CD4-positive, CD25-positive, alpha-beta regulatory T cell (primary cell): ENCODE results near the gene SV2B. TPM values are rescaled to one million over a fixed set of nuclear protein-coding genes. Genes with fewer than 3 reads are reported as not detected.
A peak's percentile ranks its signal among the peaks of the same experiment; 100 is the strongest.

Experiments
- ATAC-seq, 2 donors: fragments of 150-1000 bp; cut with Tn5 transposase; one replicate each; pipeline ENCODE4 v1.10.0; 2021; ENCODE audit warnings: low read depth in 2 of 2, moderate number of reproducible peaks in 2 of 2, moderate library complexity in 1 of 2
- DNase-seq, 3 donors: peaks; one replicate each; pipeline versions ENCODE4 v3.0.0 to v3.0.0-alpha.2; 2012 to 2022; ENCODE audit warnings: mixed read lengths in 1 of 3
- H3K27ac ChIP-seq: one replicate; pipeline ENCODE4 v1.7.0; 2013; ENCODE audit warnings: mild to moderate bottlenecking, low read length; ENCODE audit not compliant: insufficient read depth, poor library complexity, severe bottlenecking
- H3K27me3 ChIP-seq: one replicate; pipeline ENCODE4 v1.7.0; 2013; ENCODE audit warnings: low read length; ENCODE audit not compliant: control insufficient read depth, insufficient read depth
- H3K36me3 ChIP-seq: one replicate; pipeline ENCODE4 v1.7.0; 2013; ENCODE audit warnings: mild to moderate bottlenecking, low read length, moderate library complexity; ENCODE audit not compliant: control insufficient read depth, insufficient read depth
- H3K4me1 ChIP-seq: 2 replicates; pipeline ENCODE4 v1.7.0; 2013; ENCODE audit warnings: mild to moderate bottlenecking, low read length; ENCODE audit not compliant: insufficient read depth, control insufficient read depth, poor library complexity, severe bottlenecking
- H3K4me3 ChIP-seq: one replicate; pipeline ENCODE4 v1.7.0; 2013; ENCODE audit warnings: low read depth, mild to moderate bottlenecking, low read length, moderate library complexity
- H3K9me3 ChIP-seq, 2 experiments: 1 replicate in 1 of 2; 2 replicates in 1 of 2; pipeline ENCODE4 v1.7.0; 2013; ENCODE audit warnings: low read length in 2 of 2, mild to moderate bottlenecking in 1 of 2, moderate library complexity in 1 of 2; ENCODE audit not compliant: control insufficient read depth in 2 of 2
- H3K27ac Mint-ChIP-seq, 3 donors: one replicate each; pipeline ENCODE4 v1.8.0; 2020 to 2022; ENCODE audit warnings: mild to moderate bottlenecking in 3 of 3, mixed read lengths in 3 of 3, moderate library complexity in 2 of 3
- H3K27me3 Mint-ChIP-seq: one replicate; pipeline ENCODE4 v1.8.0; 2022; ENCODE audit warnings: mild to moderate bottlenecking, mixed read lengths
- H3K36me3 Mint-ChIP-seq: one replicate; pipeline ENCODE4 v1.8.0; 2020; ENCODE audit warnings: mixed read lengths
- H3K4me1 Mint-ChIP-seq, 4 donors: one replicate each; pipeline ENCODE4 v1.8.0; 2020 to 2022; ENCODE audit warnings: mixed read lengths in 4 of 4, mild to moderate bottlenecking in 1 of 4
- H3K4me3 Mint-ChIP-seq, 4 donors: one replicate each; pipeline ENCODE4 v1.8.0; 2020 to 2022; ENCODE audit warnings: mild to moderate bottlenecking in 4 of 4, mixed read lengths in 4 of 4, moderate library complexity in 3 of 4
- H3K9me3 Mint-ChIP-seq, 7 donors: one replicate each; pipeline ENCODE4 v1.8.0; 2020 to 2022; ENCODE audit warnings: mixed read lengths in 7 of 7, mild to moderate bottlenecking in 3 of 7, moderate library complexity in 2 of 7
- polyA plus RNA-seq, 4 donors: library from polyadenylated mRNA; unstranded; fragments of 300-500 nt; fragmentation: Illumina TruSeq; gene quantifications; one replicate each; pipeline ENCODE4 v1.2.3, GENCODE V29; 2021
- total RNA-seq: library from RNA; stranded (reverse); gene quantifications from one replicate; pipeline ENCODE4 v1.2.3, GENCODE V29; 2022

Gene SV2B
- total and polyA plus RNA-seq, 5 donors from 2014 or later: 0.06 TPM; not detected in 4

DNA sequence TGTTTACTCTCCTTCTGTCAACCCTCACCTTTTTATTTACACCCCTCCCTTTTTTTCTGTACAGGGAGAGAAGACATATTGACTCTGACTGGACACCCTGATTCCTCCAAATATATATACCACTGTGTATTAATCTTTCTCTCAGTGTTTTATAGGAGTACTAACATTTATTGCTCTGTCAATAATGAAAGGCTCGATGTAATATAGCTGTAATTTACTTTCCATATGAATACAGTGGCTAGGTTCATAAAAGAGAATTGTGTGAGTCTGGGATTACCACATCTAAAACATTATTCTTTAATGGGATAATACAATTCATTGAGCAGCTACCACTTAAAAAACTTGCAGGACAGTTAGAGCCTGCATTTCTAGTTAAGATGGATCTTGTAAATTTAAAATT, 194.3 kb downstream of the SV2B start:
- DNase-seq: no peak
- Histone ChIP-seq H3K4me1 (no peaks in the 10 kb centered on the region), H3K27ac (no peak overlapping the region), H3K36me3 (no peaks in the 10 kb centered on the region), H3K27me3 (peaks cover 5% of the 10 kb centered on the region), H3K4me3 (no peak overlapping the region), H3K9me3 (no peaks in the 10 kb centered on the region)
- Mint-ChIP-seq H3K4me1 (no peaks in the 10 kb centered on the region), H3K4me3 (no peak overlapping the region), H3K36me3 (no peaks in the 10 kb centered on the region), H3K9me3 (no peaks in the 10 kb centered on the region), H3K27ac (no peak overlapping the region), H3K27me3 (peaks cover 17% of the 10 kb centered on the region)
- no peak for ATAC-seq

DNA sequence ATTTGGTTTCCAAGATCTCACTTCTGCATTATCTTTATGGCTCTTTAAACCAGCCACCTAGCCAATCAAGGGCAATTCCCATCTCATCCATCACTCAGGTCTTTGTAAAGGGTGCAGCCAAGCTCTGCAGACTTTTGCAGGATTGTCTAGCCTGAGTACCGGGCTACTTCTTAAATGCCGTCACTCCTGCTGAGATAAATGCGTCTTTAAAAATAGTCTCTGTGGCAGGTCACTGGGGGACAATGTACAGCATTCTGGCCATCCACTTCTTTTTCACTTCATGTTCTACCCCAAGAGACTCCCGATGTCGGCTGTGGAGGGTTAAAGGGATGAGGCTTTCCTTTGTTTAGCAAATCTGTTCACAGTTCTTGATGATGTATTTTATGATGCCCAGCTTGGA, 194.7 kb downstream of the SV2B start:
- no peak overlapping the region for H3K4me3 Mint-ChIP-seq
- DNase-seq (no peak), ATAC-seq (no peak)
- no peak overlapping the region for H3K27ac ChIP-seq
- peaks cover 5% of the 10 kb centered on the region for H3K27me3 ChIP-seq
- H3K9me3 ChIP-seq: no peaks in the 10 kb centered on the region
- H3K27ac Mint-ChIP-seq: no peak overlapping the region
- no peak overlapping the region for H3K4me3 ChIP-seq
- H3K36me3 Mint-ChIP-seq: no peaks in the 10 kb centered on the region
- no peaks in the 10 kb centered on the region for H3K4me1 ChIP-seq
- peaks cover 14% of the 10 kb centered on the region for H3K27me3 Mint-ChIP-seq
- no peaks in the 10 kb centered on the region for H3K36me3 ChIP-seq
- no peaks in the 10 kb centered on the region for H3K9me3 Mint-ChIP-seq
- H3K4me1 Mint-ChIP-seq: no peaks in the 10 kb centered on the region

DNA sequence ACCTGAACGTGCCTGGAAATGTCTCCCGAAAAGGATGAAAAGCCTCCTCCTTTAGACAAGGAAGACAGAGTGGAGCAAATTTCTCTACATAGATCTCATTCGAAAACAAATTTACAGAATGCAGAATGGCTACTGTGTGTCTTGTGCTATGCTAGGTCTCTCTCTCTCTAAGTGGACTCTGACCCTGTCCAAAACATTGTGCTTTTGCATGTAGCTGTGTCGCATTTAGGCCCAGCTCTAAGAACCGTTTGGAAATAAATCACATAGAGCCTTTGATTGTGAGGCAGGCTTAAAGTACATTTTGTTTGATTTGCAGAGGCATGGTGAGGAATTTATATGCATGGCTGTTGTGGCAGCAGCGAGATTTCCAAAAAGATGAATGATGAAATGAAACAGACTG, 198.0 kb downstream of the SV2B start:
- H3K36me3 Mint-ChIP-seq: no peaks in the 10 kb centered on the region
- Histone ChIP-seq H3K36me3 (no peaks in the 10 kb centered on the region), H3K4me3 (no peak overlapping the region), H3K27me3 (peaks cover 2% of the 10 kb centered on the region), H3K9me3 (no peaks in the 10 kb centered on the region), H3K4me1 (peaks cover 6% of the 10 kb centered on the region), H3K27ac (no peak overlapping the region)
- H3K27ac Mint-ChIP-seq: no peak overlapping the region
- H3K4me1 Mint-ChIP-seq: peaks cover 0 to 8% (median 5%) of the 10 kb centered on the region in 4 donors
- no peaks in the 10 kb centered on the region for H3K9me3 Mint-ChIP-seq
- no peak for ATAC-seq
- no peak overlapping the region for H3K4me3 Mint-ChIP-seq
- H3K27me3 Mint-ChIP-seq: peaks cover 11% of the 10 kb centered on the region
- no peak for DNase-seq

DNA sequence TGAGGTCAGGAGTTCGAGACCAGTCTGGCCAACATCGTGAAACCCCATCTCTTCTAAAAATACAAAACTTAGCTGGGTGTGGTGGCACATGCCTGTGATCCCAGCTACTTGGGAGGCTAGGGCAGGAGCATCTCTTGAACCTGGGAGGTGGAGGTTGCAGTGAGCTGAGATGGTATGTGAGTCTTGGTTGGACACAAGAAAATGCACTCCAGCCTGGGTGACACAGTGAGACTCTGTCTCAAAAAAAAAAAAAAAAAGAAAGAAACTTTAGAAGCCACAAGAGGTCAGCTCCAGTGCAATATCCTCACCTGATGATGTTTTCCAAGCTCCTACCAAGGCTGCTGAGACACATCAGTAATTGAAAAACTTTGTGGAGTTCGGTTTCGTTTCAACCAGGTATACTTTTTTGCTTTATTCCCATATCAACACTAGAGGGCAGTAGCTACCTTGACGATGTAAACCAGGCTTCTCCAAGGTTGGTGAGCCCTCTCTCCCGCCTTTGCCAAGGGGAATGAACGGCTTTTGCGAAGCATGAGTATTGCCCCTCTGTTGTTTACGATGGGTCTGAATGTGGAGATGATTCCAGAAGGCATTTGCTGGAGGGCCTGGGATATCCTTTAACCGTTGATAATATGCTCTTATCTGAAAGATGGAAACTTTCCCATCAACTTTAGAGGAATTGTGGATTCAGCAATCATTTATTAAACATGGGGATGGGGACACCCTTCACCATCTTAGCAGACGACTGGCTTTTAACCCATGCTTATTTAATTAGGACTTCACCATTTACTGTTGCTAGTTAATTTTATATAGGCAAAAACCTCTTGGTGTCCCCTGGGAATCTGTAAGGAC, 202.8 kb downstream of the SV2B start:
- H3K9me3 ChIP-seq: no peaks in the 10 kb centered on the region
- ATAC-seq (peak; percentile 50 to 58), DNase-seq (peak; percentile 9 to 70 (median 61))
- H3K27ac ChIP-seq: no peak overlapping the region
- H3K36me3 ChIP-seq: no peaks in the 10 kb centered on the region
- Mint-ChIP-seq H3K27ac (peak overlapping the region in 2 of 3 donors; percentile 12 to 68), H3K4me1 (peaks cover 0 to 52% (median 22%) of the 10 kb centered on the region in 4 donors), H3K36me3 (no peaks in the 10 kb centered on the region), H3K4me3 (peak overlapping the region in 3 of 4 donors; percentile 44 to 75 (median 52)), H3K27me3 (peaks cover 18% of the 10 kb centered on the region), H3K9me3 (peaks cover 0 to 2% (median 0%) of the 10 kb centered on the region in 7 donors)
- peak overlapping the region; percentile 31 for H3K4me3 ChIP-seq
- peaks cover 3% of the 10 kb centered on the region for H3K27me3 ChIP-seq
- peaks cover 28% of the 10 kb centered on the region for H3K4me1 ChIP-seq

- peaks cover 5 to 64% (median 30%) of the 10 kb centered on the region in 4 donors for H3K4me1 Mint-ChIP-seq
- H3K36me3 Mint-ChIP-seq: no peaks in the 10 kb centered on the region
- Histone ChIP-seq H3K27me3 (peaks cover 2% of the 10 kb centered on the region), H3K36me3 (no peaks in the 10 kb centered on the region), H3K9me3 (no peaks in the 10 kb centered on the region), H3K4me3 (no peak overlapping the region), H3K4me1 (peaks cover 42% of the 10 kb centered on the region), H3K27ac (no peak overlapping the region)
- peak overlapping the region in 1 of 3 donors; percentile 94 for H3K27ac Mint-ChIP-seq
- H3K4me3 Mint-ChIP-seq: no peak overlapping the region
- no peak for ATAC-seq
- peaks cover 22% of the 10 kb centered on the region for H3K27me3 Mint-ChIP-seq
- DNase-seq: no peak
- H3K9me3 Mint-ChIP-seq: peaks cover 0 to 2% (median 0%) of the 10 kb centered on the region in 7 donors
Observed at GRCh38 chr15:91304210-91304609, 204.2 kb downstream of the SV2B start.

GRCh38 chr15:91304786-91305185, 204.7 kb downstream of the SV2B start:
- no peak overlapping the region for H3K4me3 ChIP-seq
- Mint-ChIP-seq H3K27ac (no peak overlapping the region), H3K9me3 (peaks cover 0 to 2% (median 0%) of the 10 kb centered on the region in 7 donors), H3K27me3 (peaks cover 24% of the 10 kb centered on the region), H3K4me3 (no peak overlapping the region), H3K4me1 (peaks cover 5 to 70% (median 35%) of the 10 kb centered on the region in 4 donors), H3K36me3 (no peaks in the 10 kb centered on the region)
- H3K4me1 ChIP-seq: peaks cover 48% of the 10 kb centered on the region
- no peaks in the 10 kb centered on the region for H3K36me3 ChIP-seq
- ATAC-seq (no peak), DNase-seq (no peak)
- no peak overlapping the region for H3K27ac ChIP-seq
- peaks cover 4% of the 10 kb centered on the region for H3K27me3 ChIP-seq
- H3K9me3 ChIP-seq: no peaks in the 10 kb centered on the region

DNA sequence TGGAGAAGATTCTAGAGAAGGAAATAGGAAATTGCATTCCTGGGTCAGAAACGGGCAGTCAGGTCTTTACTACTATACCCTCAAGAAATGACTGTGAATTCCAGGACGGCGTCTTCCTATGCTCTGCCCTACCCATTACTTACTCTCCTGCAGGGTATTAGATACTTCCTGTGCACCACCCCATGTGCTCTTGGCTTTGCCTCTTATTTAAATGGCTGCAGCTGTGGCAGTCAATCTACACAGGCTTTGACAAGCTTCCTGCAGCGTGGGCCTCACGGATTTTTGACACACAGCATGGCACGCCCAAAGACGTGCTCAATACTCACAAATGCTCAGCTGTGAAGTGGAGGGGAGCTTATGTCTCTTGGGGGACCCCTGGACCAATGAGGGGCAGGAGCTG, 206.1 kb downstream of the SV2B start:
- no peak overlapping the region for H3K27ac ChIP-seq
- Mint-ChIP-seq H3K9me3 (peaks cover 0 to 2% (median 0%) of the 10 kb centered on the region in 7 donors), H3K36me3 (no peaks in the 10 kb centered on the region), H3K4me1 (peaks cover 5 to 81% (median 37%) of the 10 kb centered on the region in 4 donors), H3K27ac (peak overlapping the region in 2 of 3 donors; percentile 14 to 37), H3K27me3 (peaks cover 24% of the 10 kb centered on the region), H3K4me3 (peak overlapping the region in 1 of 4 donors; percentile 3)
- H3K4me1 ChIP-seq: peaks cover 61% of the 10 kb centered on the region
- H3K36me3 ChIP-seq: no peaks in the 10 kb centered on the region
- DNase-seq (no peak), ATAC-seq (no peak)
- H3K4me3 ChIP-seq: no peak overlapping the region
- H3K9me3 ChIP-seq: no peaks in the 10 kb centered on the region
- peaks cover 4% of the 10 kb centered on the region for H3K27me3 ChIP-seq
